ENCODE data around the gene NARS2. TPM values are rescaled to one million over a fixed set of nuclear protein-coding genes. Genes with fewer than 3 reads are reported as not detected.

Gene NARS2
- total and polyA plus RNA-seq, 2 experiments from 2014 or later, result 10.9 to 13.0 TPM

DNA sequence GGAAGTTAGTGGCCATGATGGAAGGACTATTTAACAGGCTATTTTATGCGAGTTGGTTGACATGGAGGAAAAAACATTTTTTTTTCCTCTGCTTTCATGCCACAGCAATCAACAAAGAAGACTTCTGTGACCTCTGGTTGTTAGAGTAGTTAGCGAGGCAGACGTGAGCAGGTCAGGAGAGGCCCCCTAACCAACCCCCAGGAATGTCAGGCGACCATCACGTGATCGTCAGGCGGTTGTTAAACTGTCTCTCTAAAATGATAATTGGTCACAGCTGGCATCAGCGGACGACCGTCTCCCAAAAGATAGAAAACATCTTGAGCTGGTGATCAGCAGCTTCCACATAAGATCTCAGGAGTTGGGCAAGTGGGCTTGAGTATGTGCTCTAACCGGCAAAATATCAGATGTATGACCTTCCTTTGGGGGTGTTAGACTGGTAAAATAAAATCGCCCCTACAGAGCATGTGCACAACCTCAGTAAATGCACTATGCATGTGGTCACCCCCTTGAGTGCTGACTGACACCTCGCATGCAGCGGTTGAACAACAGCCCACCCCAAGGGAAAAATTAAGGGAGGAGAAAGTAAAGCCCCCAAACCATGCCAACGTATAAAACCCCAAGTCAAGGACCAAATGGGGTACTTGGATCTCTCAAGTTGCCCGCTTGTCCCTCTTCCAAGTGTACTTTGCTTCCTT is 20.9 kb upstream of the NARS2 start:
- DNase-seq, result peak; percentile 7
- 0 out of 2 replicates have a peak overlapping the region, but pooled peaks have one; percentile 11 for H3K4me3 ChIP-seq
- H3K27ac ChIP-seq, result no peak overlapping the region
- no peaks in the 10 kb centered on the region for H3K9me3 ChIP-seq (ENCODE audit: low read depth)
- in situ Hi-C loops (cut with MboI), result no loop called here
- H2AFZ ChIP-seq, result peak overlapping the region; percentile 32; the same call in 1 of the 2 replicates
- no peaks in the 10 kb centered on the region for H3K79me2 ChIP-seq (ENCODE audit: insufficient read depth)
- WGBS, 2 experiments (ENCODE audit: low coverage in 1 of 2, low lambda C conversion rate in 2 of 2, missing lambda C conversion rate in 2 of 2), result 20% methylated on average over 16 of the region's 16 CpGs
- H3F3A ChIP-seq (ENCODE audit: insufficient read depth), result no peaks in the 10 kb centered on the region
- 0 out of 2 replicates have a peak, but pooled peaks cover 2% of the 10 kb centered on the region for H3K27me3 ChIP-seq (replicated peaks; ENCODE audit: insufficient read depth)
- H3K4me1 ChIP-seq (ENCODE audit: insufficient read depth), result no peaks in the 10 kb centered on the region
- no peak for TF ChIP-seq EZH2phosphoT487 (IDR thresholded peaks at IDR 0.05; ENCODE audit: insufficient read depth, low read depth)
- no peak for TF ChIP-seq EZH2 (IDR thresholded peaks at IDR 0.05; ENCODE audit: insufficient read depth, poor library complexity, severe bottlenecking)
- H4K20me1 ChIP-seq (ENCODE audit: insufficient read depth), result no peaks in the 10 kb centered on the region
- no peak overlapping the region for H3K9ac ChIP-seq
- no peaks in the 10 kb centered on the region for H3K9me2 ChIP-seq (ENCODE audit: insufficient read depth)
- peak overlapping the region; percentile 45 for H3K4me2 ChIP-seq (ENCODE audit: unreplicated experiment)
- no peaks in the 10 kb centered on the region for H3K36me3 ChIP-seq (ENCODE audit: low read depth)

DNA sequence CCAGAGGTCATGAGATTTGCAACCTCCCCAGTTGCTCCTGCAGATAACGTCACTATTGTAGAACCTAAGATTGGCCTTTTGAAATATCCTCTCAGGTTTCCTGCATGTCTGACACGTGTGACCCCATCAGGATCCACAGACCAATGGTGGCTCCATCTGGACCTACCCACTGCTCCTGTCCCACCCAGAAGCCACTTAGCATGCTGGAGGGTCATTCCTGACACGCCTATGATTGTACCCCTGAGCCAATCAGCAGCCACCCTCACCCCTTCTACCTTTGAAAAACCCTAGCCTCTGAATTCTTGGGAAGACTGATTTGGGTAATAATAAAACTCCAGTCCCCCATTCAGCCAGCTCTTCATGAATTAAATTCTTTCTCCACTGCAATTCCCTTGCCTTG is 20.1 kb upstream of the NARS2 start:
- Histone ChIP-seq H2AFZ (0 out of 2 replicates have a peak overlapping the region, but pooled peaks have one; percentile 32), H3K4me3 (no peak overlapping the region), H3F3A (ENCODE audit: insufficient read depth) (no peaks in the 10 kb centered on the region), H3K79me2 (ENCODE audit: insufficient read depth) (no peaks in the 10 kb centered on the region), H3K9ac (no peak overlapping the region), H3K9me2 (ENCODE audit: insufficient read depth) (no peaks in the 10 kb centered on the region), H3K27ac (no peak overlapping the region), H3K9me3 (ENCODE audit: low read depth) (no peaks in the 10 kb centered on the region), H3K4me1 (ENCODE audit: insufficient read depth) (no peaks in the 10 kb centered on the region), H3K4me2 (ENCODE audit: unreplicated experiment) (no peak overlapping the region), H3K36me3 (ENCODE audit: low read depth) (no peaks in the 10 kb centered on the region), H4K20me1 (ENCODE audit: insufficient read depth) (no peaks in the 10 kb centered on the region), H3K27me3 (replicated peaks; ENCODE audit: insufficient read depth) (0 out of 2 replicates have a peak, but pooled peaks cover 4% of the 10 kb centered on the region)
- in situ Hi-C loops (cut with MboI), result no loop called here
- 52 to 73% methylated on average over 3 of the region's 3 CpGs for WGBS, 2 experiments (ENCODE audit: low coverage in 1 of 2, low lambda C conversion rate in 2 of 2, missing lambda C conversion rate in 2 of 2)
- no peak for TF ChIP-seq EZH2 (IDR thresholded peaks at IDR 0.05; ENCODE audit: insufficient read depth, poor library complexity, severe bottlenecking)
- TF ChIP-seq EZH2phosphoT487 (IDR thresholded peaks at IDR 0.05; ENCODE audit: insufficient read depth, low read depth), result no peak
- no peak for DNase-seq

DNA sequence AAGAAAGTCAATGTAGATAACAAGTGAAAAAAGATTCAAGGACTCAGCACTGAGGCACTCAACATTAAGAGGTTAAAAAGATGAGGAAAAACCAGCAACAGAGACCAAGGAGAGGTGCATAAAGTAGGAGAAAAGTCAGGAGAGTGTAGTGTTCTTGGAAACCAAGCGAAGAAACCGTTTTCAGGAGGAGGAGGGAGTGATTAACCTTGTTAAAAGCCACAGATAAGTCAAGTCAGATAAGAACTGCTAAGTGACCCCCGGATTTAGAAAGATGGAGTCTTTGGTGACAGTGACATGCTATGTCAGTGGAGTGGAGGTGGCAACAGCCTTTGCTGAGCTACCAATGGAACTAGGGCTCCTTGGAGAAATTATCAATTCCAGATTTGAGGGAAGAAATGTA is 13.9 kb upstream of the NARS2 start:
- no peak overlapping the region for H2AFZ ChIP-seq
- H3K4me1 ChIP-seq (ENCODE audit: insufficient read depth), result no peaks in the 10 kb centered on the region
- in situ Hi-C loops (cut with MboI), result no loop called here
- H3K9me3 ChIP-seq (ENCODE audit: low read depth), result no peaks in the 10 kb centered on the region
- H3K27ac ChIP-seq, result no peak overlapping the region
- H4K20me1 ChIP-seq (ENCODE audit: insufficient read depth), result no peaks in the 10 kb centered on the region
- TF ChIP-seq EZH2 (IDR thresholded peaks at IDR 0.05; ENCODE audit: insufficient read depth, poor library complexity, severe bottlenecking) (no peak), EZH2phosphoT487 (IDR thresholded peaks at IDR 0.05; ENCODE audit: insufficient read depth, low read depth) (no peak)
- no peaks in the 10 kb centered on the region for H3F3A ChIP-seq (ENCODE audit: insufficient read depth)
- H3K9ac ChIP-seq, result no peak overlapping the region
- no peaks in the 10 kb centered on the region for H3K36me3 ChIP-seq (ENCODE audit: low read depth)
- 57 to 58% methylated on average over 3 of the region's 3 CpGs for WGBS, 2 experiments (ENCODE audit: low coverage in 1 of 2, low lambda C conversion rate in 2 of 2, missing lambda C conversion rate in 2 of 2)
- no peak overlapping the region for H3K4me3 ChIP-seq
- H3K9me2 ChIP-seq (ENCODE audit: insufficient read depth), result no peaks in the 10 kb centered on the region
- H3K27me3 ChIP-seq (replicated peaks; ENCODE audit: insufficient read depth), result peaks cover 10% of the 10 kb centered on the region; the same call in 1 of the 2 replicates
- H3K79me2 ChIP-seq (ENCODE audit: insufficient read depth), result no peaks in the 10 kb centered on the region
- H3K4me2 ChIP-seq (ENCODE audit: unreplicated experiment), result no peak overlapping the region
- DNase-seq, result no peak

DNA sequence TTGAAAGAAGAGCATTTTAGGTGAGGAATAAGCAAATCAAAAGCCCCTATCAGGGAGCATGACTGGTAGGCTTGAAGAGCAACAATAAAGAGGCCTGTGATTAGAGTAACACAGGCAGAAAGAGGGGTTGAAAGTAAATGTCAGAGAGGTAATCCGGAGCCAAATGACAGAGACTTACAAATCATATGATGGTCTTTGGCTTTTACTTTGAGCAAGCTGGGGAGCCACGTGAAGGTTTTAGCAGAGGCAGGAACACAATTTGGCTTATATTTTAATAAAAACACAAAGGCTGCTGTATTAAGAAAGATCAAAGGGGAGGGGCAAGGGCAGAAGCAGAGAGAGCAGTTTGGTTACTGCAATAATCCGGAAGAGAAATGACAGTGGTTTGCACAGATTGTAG is 12.8 kb upstream of the NARS2 start:
- TF ChIP-seq EZH2phosphoT487 (IDR thresholded peaks at IDR 0.05; ENCODE audit: insufficient read depth, low read depth), result no peak
- TF ChIP-seq EZH2 (IDR thresholded peaks at IDR 0.05; ENCODE audit: insufficient read depth, poor library complexity, severe bottlenecking), result no peak
- H3K9ac ChIP-seq, result no peak overlapping the region
- H3K4me1 ChIP-seq (ENCODE audit: insufficient read depth), result no peaks in the 10 kb centered on the region
- WGBS, 2 experiments (ENCODE audit: low coverage in 1 of 2, low lambda C conversion rate in 2 of 2, missing lambda C conversion rate in 2 of 2), result 33% methylated on average over 3 of the region's 3 CpGs
- DNase-seq, result no peak
- no peak overlapping the region for H3K27ac ChIP-seq
- no peak overlapping the region for H3K4me2 ChIP-seq (ENCODE audit: unreplicated experiment)
- H3K4me3 ChIP-seq, result no peak overlapping the region
- no peaks in the 10 kb centered on the region for H3K9me3 ChIP-seq (ENCODE audit: low read depth)
- no peaks in the 10 kb centered on the region for H3K36me3 ChIP-seq (ENCODE audit: low read depth)
- peaks cover 10% of the 10 kb centered on the region; the same call in 1 of the 2 replicates for H3K27me3 ChIP-seq (replicated peaks; ENCODE audit: insufficient read depth)
- no peak overlapping the region for H2AFZ ChIP-seq
- in situ Hi-C loops (cut with MboI), result no loop called here
- no peaks in the 10 kb centered on the region for H3F3A ChIP-seq (ENCODE audit: insufficient read depth)
- H4K20me1 ChIP-seq (ENCODE audit: insufficient read depth), result no peaks in the 10 kb centered on the region
- H3K79me2 ChIP-seq (ENCODE audit: insufficient read depth), result no peaks in the 10 kb centered on the region
- no peaks in the 10 kb centered on the region for H3K9me2 ChIP-seq (ENCODE audit: insufficient read depth)
